Right lung (tissue), 5 donors: ENCODE measurements around the gene TRMO. TPM values are rescaled to one million over a fixed set of nuclear protein-coding genes. Genes with fewer than 3 reads are reported as not detected.

Source experiments
- DNase-seq, 2 donors: peaks; one replicate each; pipeline ENCODE4 v3.0.0-alpha.2; 2013
- polyA plus RNA-seq, 5 donors: library from polyadenylated mRNA; unstranded; fragments of 120-200 nt; gene quantifications; one replicate each; pipeline versions ENCODE4 v1.2.1 to v1.2.3, GENCODE V29; 2013; ENCODE audit warnings: inconsistent platforms in 1 of 5, low replicate concordance in 1 of 5; ENCODE audit not compliant: insufficient read length in 5 of 5, insufficient read depth in 1 of 5

Gene TRMO
- polyA plus RNA-seq, 5 donors = 14.2 to 19.2 (median 14.6) TPM

- no peak for DNase-seq
These were observed 18.4 kb upstream of the TRMO start for GRCh38 chr9:97940741-97941140.

DNA sequence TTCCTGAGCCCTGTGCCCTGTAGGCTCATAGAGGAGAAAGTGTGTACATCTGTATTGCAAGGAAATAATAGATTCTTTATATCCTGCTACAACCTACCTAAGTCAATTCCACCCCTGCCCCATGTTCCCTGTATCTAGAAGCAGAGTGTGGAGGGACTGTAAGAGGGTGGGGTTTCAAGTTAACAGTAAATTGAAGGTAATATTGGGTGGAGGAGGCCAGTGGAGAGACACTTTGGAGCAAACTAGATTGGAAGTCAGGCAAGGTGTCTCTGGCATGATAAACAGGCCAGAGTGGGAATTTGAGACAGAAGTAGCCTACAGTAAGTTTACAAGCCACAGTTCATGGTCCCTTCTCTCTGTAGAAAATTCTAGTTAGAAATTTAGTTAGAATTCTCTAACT, 17.9 kb upstream of the TRMO start:
- DNase-seq = no peak

DNA sequence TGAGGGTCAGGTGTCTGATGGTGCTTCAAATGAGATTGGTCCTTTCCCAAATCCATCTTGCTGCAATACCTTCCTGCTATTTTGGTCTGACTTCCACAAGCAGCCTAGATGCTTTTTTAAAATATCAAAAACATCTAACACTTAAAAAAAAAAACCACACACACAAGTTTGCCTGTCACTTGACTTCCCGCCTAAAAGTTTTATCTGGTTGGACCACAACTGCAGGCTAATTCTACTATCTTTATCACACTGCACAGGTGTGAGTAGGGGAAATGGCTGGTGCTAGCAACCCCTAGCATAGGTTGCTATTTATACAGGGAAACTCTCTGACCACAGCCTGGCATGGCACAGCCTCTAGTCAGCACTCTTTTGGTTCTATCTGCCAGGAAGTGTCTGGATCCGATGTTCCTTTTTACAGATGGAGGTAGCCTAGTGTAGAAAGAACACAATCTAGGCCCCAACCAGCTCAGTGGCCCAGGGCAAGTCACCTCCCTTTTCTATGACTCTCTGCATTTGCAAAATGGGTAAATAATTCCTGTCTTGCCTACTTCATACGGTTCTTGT, 15.9 kb upstream of the TRMO start, which contains the start of gene HEMGN:
HEMGN (minus strand) TSS at position 92 of the 564 bp plus-strand sequence; CDS start at position 56, 36 bp downstream.
- no peak for DNase-seq

DNA sequence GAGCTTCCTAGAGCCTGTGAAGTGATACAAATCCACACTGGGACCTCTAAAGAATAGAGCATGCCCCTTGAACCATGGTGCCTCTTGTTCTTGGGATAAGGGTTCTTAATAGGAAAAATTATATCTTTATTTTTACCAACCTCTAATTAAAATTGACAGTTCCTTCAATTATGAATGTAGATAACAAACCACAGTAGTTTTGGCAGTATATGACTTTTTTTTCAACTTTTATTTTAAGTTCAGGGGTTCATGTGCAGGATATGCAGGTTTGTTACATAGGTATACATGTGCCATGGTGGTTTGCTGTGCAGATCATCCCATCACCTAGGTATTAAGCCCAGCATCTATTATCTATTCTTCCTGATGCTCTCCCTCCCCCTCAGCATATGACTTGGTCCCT, 14.7 kb upstream of the TRMO start:
- no peak for DNase-seq

- no peak for DNase-seq
These were observed 13.0 kb upstream of the TRMO start for GRCh38 chr9:97935276-97935675.

GRCh38 chr9:97934321-97935115, 12.2 kb upstream of the TRMO start:
- DNase-seq = no peak

DNA sequence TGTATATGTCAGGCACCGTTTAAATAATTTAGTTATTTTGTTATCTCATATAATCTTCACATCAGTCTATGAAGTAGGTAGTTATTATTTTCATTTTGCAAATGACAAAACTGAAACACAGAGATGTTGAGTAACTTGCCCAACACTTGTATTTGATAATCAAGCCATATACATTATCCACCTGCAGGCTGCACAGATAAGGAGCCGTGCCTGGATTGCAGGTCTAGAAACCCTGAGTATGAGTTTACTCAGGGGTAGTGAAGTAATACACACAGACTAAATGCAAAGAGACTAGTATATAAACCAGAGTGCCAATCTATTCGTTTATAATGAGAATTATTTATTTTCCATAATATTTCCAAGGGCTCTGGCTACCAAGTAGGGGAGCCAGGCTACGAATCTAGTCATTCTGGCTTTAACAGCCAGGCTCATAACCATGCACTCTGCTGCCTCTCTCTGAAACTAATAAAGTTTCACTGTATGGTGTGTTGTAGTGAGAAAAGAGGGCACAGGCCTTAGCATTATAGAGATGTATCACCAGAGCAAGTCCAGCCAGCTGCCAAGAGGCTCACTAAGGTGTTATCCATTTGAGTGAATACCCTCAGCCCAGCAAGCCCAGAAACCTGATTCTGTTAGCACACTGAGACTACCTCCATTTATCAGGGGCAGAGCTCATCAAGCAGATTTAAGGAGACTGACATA, 11.1 kb upstream of the TRMO start:
- DNase-seq = no peak

- DNase-seq = no peak
These were observed 8.7 kb upstream of the TRMO start for GRCh38 chr9:97930972-97931371.

- DNase-seq = no peak
These were observed 6.8 kb upstream of the TRMO start for GRCh38 chr9:97928986-97929604.

GRCh38 chr9:97925497-97926334, 3.4 kb upstream of the TRMO start:
- no peak for DNase-seq

DNA sequence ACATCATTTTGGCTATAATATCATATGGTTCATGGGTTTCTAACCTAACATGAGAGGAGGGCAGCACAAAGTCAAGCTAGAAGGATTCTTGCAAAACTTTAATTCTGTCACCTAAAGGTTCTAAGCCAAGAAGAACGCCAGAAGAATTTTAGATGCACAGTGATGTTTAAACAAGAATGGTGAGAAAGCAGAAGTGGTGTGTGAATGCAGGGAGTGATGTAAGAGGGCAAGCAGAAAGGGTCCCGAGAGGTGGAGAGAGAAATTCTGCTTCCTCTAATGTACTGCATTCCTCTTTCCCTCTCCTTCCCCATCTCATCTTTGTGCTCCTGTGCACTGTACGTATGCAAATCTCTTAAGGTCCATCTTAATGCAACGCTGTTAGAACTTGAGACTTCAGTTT, 2.1 kb upstream of the TRMO start:
- DNase-seq = no peak

GRCh38 chr9:97923529-97924108, 1.3 kb upstream of the TRMO start:
- peak; percentile 70 to 76 for DNase-seq

GRCh38 chr9:97919217-97919813, 3.0 kb downstream of the TRMO start:
- DNase-seq = no peak

- no peak for DNase-seq
These were observed 3.7 kb downstream of the TRMO start for GRCh38 chr9:97918611-97919010.

GRCh38 chr9:97911970-97912369, 10.3 kb downstream of the TRMO start:
- no peak for DNase-seq

DNA sequence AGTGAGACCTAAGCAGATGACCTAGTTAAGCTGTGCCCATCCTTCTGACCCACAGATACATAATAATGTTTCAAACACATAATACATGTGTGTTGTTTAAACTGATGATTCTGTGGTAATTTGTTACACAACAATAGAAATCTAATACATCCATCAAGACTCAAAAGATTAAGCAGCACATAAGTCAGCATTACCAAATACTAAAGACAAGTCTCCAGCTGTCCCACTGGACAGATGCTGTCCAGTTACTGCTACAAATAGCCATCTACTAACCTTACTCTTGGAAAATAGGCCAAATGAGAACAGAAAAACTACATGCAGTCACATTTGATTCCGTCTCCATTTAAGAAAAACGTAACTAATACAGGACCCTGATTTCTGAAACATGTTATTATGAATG, 10.8 kb downstream of the TRMO start:
- DNase-seq = no peak

DNA sequence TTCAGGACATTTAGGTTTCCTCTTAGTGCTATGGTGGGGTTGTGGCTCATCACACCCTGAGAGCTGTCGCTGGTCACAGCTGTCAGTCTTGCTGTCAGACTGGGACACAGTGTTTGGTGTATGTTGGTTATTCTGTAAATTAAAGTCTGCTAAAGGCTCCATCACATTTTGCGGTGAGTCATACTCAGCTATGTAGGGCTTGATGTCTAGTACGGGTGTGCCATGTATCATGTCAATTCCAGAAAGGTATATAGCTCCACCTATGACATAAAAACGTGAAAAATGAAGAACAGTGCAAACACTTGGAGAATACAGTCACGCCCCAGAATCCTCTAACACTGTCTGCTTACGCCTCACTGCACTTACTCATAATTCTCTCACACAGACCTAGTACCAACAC, 11.9 kb downstream of the TRMO start:
- no peak for DNase-seq

GRCh38 chr9:97908705-97909104, 13.6 kb downstream of the TRMO start:
- no peak for DNase-seq

DNA sequence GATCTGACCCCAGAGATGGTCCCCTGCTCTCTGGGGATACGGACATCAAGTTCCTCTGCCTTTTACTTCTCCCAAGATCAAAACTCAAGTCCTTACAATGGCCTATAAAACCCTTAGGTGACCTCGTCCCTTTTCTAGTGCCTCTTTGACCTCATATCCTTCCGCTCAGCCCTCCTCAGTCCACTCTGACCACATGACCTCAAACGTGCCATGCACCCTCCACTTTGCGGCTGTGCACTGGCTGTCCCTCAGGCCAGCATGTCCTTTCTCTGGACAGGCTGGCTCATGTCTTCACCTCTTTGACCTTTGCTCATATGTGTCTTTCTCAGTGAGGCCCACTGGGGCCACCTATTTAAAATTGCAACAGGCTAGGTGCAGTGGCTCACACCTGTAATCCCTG, 14.7 kb downstream of the TRMO start:
- no peak for DNase-seq

- no peak for DNase-seq
These were observed 15.3 kb downstream of the TRMO start for GRCh38 chr9:97907046-97907445.
